Inflammatory macrophage (primary cell): ENCODE data around the gene AATF.
"Not testable (repeated sequence)": the region's sequence is repeated elsewhere in the genome, so short reads cannot be mapped to it uniquely, and the experiment has no call there.

Experiments
- DNase-seq, 2 donors: peaks; one replicate each; pipeline ENCODE4 v3.0.0-alpha.2; 2020 to 2022

Gene AATF

GRCh38 chr17:37051381-37051780, 102.6 kb downstream of the AATF start:
- no peak for DNase-seq

- no peak for DNase-seq
Observed at GRCh38 chr17:37051833-37052232, 103.1 kb downstream of the AATF start.

- no peak for DNase-seq
Observed at GRCh38 chr17:37052450-37052849, 103.7 kb downstream of the AATF start.

GRCh38 chr17:37054894-37055293, 106.1 kb downstream of the AATF start:
- DNase-seq = no peak

- no peak for DNase-seq
Observed at GRCh38 chr17:37056622-37057021, 107.9 kb downstream of the AATF start.

GRCh38 chr17:37059493-37059892, 110.7 kb downstream of the AATF start:
- no peak for DNase-seq

GRCh38 chr17:37060094-37060493, 111.3 kb downstream of the AATF start:
- no peak for DNase-seq

GRCh38 chr17:37060928-37061327, 112.2 kb downstream of the AATF start:
- DNase-seq = no peak

GRCh38 chr17:37062021-37062420, 113.3 kb downstream of the AATF start:
- no peak for DNase-seq

GRCh38 chr17:37064206-37064605, 115.5 kb downstream of the AATF start:
- DNase-seq = no peak

- no peak for DNase-seq
Observed at GRCh38 chr17:37064956-37065355, 116.2 kb downstream of the AATF start.

- no peak for DNase-seq
Observed at GRCh38 chr17:37065486-37066321, 117.0 kb downstream of the AATF start.

GRCh38 chr17:37066322-37067255, 117.8 kb downstream of the AATF start:
- no peak for DNase-seq

GRCh38 chr17:37067555-37068111, 118.9 kb downstream of the AATF start:
- DNase-seq = no peak

GRCh38 chr17:37068266-37068665, 119.5 kb downstream of the AATF start:
- no peak for DNase-seq

- no peak for DNase-seq
Observed at GRCh38 chr17:37069087-37069486, 120.3 kb downstream of the AATF start.

GRCh38 chr17:37073464-37073863, 124.7 kb downstream of the AATF start:
- DNase-seq = not testable (repeated sequence)

- DNase-seq = no peak
Observed at GRCh38 chr17:37079065-37079708, 130.4 kb downstream of the AATF start.

- peak; percentile 72 to 77 for DNase-seq
Observed at GRCh38 chr17:37079735-37080134, 131.0 kb downstream of the AATF start.

- DNase-seq = peak in 1 of 2 donors; percentile 41
Observed at GRCh38 chr17:37081287-37081686, 132.5 kb downstream of the AATF start.

GRCh38 chr17:37082311-37082860, 133.6 kb downstream of the AATF start:
- no peak for DNase-seq

GRCh38 chr17:37082985-37083384, 134.2 kb downstream of the AATF start:
- no peak for DNase-seq
